AG04449 (cell line): Measurements from ENCODE around the gene MIX23.

ENCODE experiments used
- CTCF ChIA-PET: fragments of 350-600 bp; formaldehyde crosslinking; extraction: SDS; loops from one replicate; lab custom pipeline; 2021; ENCODE audit warnings: antibody characterized with exemption; lab: Yijun Ruan, JAX
- POLR2A ChIA-PET: fragments of 400-600, 350-600 bp; formaldehyde crosslinking; extraction: SDS; loops from one replicate; lab custom pipeline; 2020; ENCODE audit warnings: antibody characterized with exemption, inconsistent platforms; lab: Yijun Ruan, JAX
- DNase-seq: peaks from one replicate; pipeline ENCODE4 v3.0.0-alpha.2; 2010; ENCODE audit warnings: low read depth, low spot score
- H3K4me3 ChIP-seq: 2 replicates; pipeline ENCODE4 v1.5.1; 2011; ENCODE audit warnings: low read depth, mild to moderate bottlenecking, control low read depth, low read length
- TF ChIP-seq, protein P1 (sequence below): IDR thresholded peaks from one replicate; pipeline ENCODE4 v1.5.1; 2011; ENCODE audit warnings: mild to moderate bottlenecking, moderate library complexity, low read length, control low read depth, inconsistent platforms; ENCODE audit not compliant: insufficient read depth; ENCODE audit errors: missing control alignments

MIX23 gene

DNA sequence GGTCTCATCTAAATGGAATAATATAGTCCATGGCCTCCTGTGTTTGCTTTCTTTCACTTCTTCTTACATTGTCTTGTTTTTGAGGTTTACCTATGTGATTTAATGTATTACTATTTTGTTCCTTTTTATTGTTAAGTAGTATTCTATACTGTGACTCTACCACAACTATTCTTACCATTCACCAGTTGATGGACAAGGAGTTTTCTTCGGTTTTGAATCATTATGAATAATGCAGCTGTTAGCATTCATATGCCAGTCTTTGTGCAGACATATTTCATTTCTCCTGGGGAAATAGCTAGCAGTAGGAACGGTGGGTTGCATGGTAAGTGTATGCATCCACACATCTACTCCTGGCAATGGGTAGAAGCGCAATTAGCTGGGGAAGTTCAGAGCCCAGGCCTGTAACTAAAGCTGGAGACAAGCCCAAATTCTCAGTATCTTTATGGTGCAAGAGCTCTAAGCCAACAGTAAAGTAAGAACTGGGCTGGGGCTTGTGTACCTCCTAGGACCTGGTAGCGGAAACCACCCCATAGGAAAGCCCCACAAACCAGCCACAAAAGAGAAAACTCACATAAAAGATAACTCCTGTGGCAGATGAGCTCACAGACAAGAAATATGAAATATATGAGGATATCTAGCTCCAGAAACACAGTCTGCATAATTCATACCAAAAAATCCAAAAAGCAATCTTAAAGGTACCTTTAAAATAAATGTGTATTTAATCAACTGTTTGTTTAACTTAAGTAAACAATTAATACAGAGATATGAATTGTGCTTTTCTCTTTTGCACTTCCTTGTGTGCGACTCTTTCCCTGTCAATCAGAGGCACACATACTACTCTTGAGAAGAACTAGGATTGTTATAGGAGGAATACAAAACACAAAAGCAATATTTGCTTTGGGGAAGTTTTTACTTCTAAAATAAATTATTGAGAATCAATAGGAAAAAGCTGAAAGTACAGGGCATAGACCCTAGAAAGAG, 60.6 kb downstream of the MIX23 start:
- ChIA-PET CTCF (no interaction called here), POLR2A (no interaction called here)
- TF ChIP-seq, protein P1, sequence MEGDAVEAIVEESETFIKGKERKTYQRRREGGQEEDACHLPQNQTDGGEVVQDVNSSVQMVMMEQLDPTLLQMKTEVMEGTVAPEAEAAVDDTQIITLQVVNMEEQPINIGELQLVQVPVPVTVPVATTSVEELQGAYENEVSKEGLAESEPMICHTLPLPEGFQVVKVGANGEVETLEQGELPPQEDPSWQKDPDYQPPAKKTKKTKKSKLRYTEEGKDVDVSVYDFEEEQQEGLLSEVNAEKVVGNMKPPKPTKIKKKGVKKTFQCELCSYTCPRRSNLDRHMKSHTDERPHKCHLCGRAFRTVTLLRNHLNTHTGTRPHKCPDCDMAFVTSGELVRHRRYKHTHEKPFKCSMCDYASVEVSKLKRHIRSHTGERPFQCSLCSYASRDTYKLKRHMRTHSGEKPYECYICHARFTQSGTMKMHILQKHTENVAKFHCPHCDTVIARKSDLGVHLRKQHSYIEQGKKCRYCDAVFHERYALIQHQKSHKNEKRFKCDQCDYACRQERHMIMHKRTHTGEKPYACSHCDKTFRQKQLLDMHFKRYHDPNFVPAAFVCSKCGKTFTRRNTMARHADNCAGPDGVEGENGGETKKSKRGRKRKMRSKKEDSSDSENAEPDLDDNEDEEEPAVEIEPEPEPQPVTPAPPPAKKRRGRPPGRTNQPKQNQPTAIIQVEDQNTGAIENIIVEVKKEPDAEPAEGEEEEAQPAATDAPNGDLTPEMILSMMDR = no peak

DNA sequence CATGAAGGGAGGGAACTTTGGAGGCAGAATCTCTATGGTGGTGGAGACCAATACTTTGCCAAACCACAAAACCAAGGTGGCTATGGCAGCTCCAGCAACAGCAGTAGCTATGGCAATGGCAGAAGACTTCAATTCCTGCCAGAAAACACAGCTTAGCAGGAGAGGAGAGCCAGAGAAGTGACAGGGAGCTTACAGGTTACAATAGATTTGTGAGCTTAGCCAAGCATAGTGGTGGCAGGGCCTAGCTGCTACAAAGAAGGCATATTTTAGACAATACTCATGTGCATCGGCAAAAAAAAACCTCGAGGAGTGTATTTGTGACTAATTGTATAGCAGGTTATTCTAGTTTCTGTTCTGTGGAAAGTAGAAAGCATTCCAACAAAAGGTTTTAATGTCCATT, 64.4 kb downstream of the MIX23 start:
- no peak for DNase-seq
- ChIA-PET CTCF (no interaction called here), POLR2A (no interaction called here)
- H3K4me3 ChIP-seq = no peak overlapping the region
- TF ChIP-seq, protein P1 = no peak

More for the DNA sequence above, 60.6 kb downstream of the MIX23 start:
- DNase-seq = no peak
- H3K4me3 ChIP-seq = no peak overlapping the region

DNA sequence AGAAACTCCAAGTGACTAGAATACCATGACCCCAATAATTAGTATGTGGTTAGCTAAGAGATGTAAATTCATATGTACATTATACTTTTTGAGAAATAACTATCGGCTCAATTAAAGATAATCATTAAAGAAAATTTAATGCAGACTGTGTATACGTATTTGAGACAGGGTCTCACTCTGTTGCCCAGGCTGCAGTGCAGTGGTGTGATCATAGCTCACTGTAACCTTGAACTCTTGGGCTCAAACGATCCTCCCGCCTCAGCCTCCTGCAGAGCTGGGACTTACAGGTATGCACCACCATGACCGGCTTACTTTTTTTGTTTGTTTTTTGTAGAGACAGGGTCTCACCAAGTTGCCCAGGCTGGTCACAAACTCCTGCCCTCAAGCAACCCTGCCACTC, 66.7 kb downstream of the MIX23 start:
- H3K4me3 ChIP-seq = no peak overlapping the region
- DNase-seq = no peak
- POLR2A ChIA-PET = no interaction called here
- TF ChIP-seq, protein P1 = no peak
- CTCF ChIA-PET = no interaction called here

DNA sequence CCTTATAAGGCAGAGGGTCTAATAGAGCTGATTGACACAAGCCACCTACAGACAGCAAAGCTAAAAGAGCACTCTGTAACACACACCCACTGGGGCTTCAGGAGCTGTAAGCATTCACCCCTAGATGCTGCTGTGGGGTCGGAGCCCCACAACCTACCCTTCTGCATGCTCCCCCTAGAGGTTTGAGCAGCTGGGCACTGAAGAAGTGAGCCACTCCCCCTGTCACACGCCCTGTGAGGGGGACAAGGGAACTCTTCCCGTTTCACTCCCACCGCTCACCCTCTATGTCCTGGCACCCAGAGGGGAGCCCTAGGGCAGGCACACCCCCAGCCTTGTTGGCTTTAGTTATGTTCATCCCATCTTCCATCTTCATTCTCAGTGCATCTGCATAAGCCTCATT, 67.4 kb downstream of the MIX23 start:
- CTCF ChIA-PET = no interaction called here
- POLR2A ChIA-PET = no interaction called here
- no peak overlapping the region for H3K4me3 ChIP-seq
- no peak for DNase-seq
- TF ChIP-seq, protein P1 = no peak

DNA sequence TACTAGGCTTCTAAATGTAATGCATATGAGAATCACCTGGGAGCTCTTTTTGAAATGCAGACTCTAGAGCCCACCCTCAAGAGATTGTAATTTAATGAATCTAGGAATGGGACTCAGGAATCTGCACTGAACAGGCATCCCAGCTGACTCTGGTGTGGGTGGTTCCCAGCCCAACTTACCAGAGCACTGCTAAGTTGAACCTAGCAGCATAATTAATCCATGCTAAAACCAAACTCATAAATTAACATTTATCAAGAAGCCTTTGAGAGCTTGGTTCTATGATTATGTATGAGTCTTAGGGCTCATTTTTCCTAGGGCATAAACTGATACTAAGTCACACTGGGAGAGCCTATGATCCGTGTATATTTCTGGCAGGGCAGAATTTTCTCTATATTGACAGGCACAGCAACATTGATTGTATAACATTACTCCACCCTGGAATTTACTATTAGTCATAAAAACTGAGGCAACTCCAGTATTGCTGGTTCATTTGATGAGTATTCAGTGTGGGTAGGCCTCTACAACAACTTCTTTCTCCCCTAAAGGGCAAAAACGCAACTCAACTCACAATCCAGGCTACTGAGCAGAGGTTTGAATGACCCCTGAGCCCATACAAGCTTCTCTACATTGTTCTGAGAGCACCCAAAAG, 68.7 kb downstream of the MIX23 start:
- TF ChIP-seq, protein P1 = no peak
- POLR2A ChIA-PET = no interaction called here
- CTCF ChIA-PET = no interaction called here
- H3K4me3 ChIP-seq = no peak overlapping the region
- DNase-seq = no peak

DNA sequence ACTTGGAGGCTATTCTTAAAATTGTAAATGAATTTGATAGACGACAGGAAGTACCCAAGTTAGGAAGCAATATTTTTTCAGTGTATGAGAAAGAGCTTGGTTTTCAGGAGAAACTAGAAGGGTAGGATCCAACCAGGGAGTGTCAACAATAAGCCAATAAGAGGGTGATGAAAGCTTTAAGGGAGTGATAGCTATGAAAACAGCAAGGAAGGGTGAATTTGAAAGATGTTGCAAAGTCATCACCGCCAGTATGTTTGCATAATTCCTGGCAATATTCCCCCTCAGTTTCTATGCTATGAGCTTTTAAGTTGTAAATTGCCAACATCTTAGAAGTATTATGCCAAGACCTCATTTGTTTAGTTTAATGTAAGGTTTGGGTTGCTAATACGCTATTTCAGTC, 69.8 kb downstream of the MIX23 start:
- POLR2A ChIA-PET = no interaction called here
- TF ChIP-seq, protein P1 = no peak
- CTCF ChIA-PET = no interaction called here
- no peak for DNase-seq
- no peak overlapping the region for H3K4me3 ChIP-seq
